ENCODE results near the gene IFI30. TPM values are rescaled to one million over a fixed set of nuclear protein-coding genes. Genes with fewer than 3 reads are reported as not detected.
A peak's percentile ranks its signal among the peaks of the same experiment; 100 is the strongest.

The IFI30 gene
- total RNA-seq, 8 experiments from 2014 or later, result 0.09 to 163 (median 3.1) TPM

GRCh38 chr19:18190278-18190677, 16.7 kb downstream of the IFI30 start:
- in situ Hi-C loops (cut with MboI; ENCODE audit: low pct_unique_long_range_greater_than_20kb in 2 of 9, low sequenced_read_pairs in 9 of 9, unreplicated experiment in 9 of 9), result no loop called here
- WGBS, 10 experiments, result 63 to 100% (median 89%) methylated on average over 1 to 4 of the region's 4 CpGs; no CpG with 5 or more reads in 2 of the 10 experiments
- ATAC-seq (replicated peaks in 6 of 8), result no peak

GRCh38 chr19:18191640-18192062, 18.0 kb downstream of the IFI30 start:
- Histone ChIP-seq H3K4me1 (replicated peaks in 1 of 2) (peaks cover 10 to 14% of the 10 kb centered on the region in 2 donors), H3K4me3 (no peak overlapping the region), H3K27ac (peak overlapping the region in 1 of 2 donors; percentile 10)
- no peak for ATAC-seq (replicated peaks in 6 of 8)
- in situ Hi-C loops (cut with MboI; ENCODE audit: low pct_unique_long_range_greater_than_20kb in 2 of 9, low sequenced_read_pairs in 9 of 9, unreplicated experiment in 9 of 9), result no loop called here
- WGBS, 10 experiments, result 20 to 100% (median 95%) methylated on average over 1 to 3 of the region's 5 CpGs; no CpG with 5 or more reads in 4 of the 10 experiments

More at GRCh38 chr19:18190278-18190677, 16.7 kb downstream of the IFI30 start:
- no peak overlapping the region for H3K27ac ChIP-seq
- H3K4me3 ChIP-seq, result no peak overlapping the region
- peaks cover 10 to 14% of the 10 kb centered on the region in 2 donors for H3K4me1 ChIP-seq (replicated peaks in 1 of 2)

GRCh38 chr19:18192673-18193387, 19.2 kb downstream of the IFI30 start, which contains the start of gene MPV17L2:
TSS of gene MPV17L2 (plus strand) at chr19:18193218. CDS start at chr19:18193282, 64 bp downstream.
- peak within 1 kb of the TSS; percentile 77 to 83 for H3K27ac ChIP-seq
- ATAC-seq (replicated peaks in 6 of 8), result peak; percentile 82 to 93 (median 92)
- peaks cover 10 to 14% of the 10 kb centered on the region in 2 donors for H3K4me1 ChIP-seq (replicated peaks in 1 of 2)
- 0 to 3% (median 0%) methylated on average over 2 to 27 of the region's 74 CpGs; no CpG with 5 or more reads in 3 of the 10 experiments for WGBS, 10 experiments
- H3K4me3 ChIP-seq, result peak within 1 kb of the TSS; percentile 42 to 91 (median 67)
- in situ Hi-C loops (cut with MboI; ENCODE audit: low pct_unique_long_range_greater_than_20kb in 2 of 9, low sequenced_read_pairs in 9 of 9, unreplicated experiment in 9 of 9), result no loop called here

- H3K4me1 ChIP-seq (replicated peaks in 1 of 2), result peaks cover 10 to 14% of the 10 kb centered on the region in 2 donors
- peak overlapping the region; percentile 42 to 91 (median 67) for H3K4me3 ChIP-seq
- WGBS, 10 experiments, result 0 to 50% (median 13%) methylated on average over 1 to 9 of the region's 46 CpGs; no CpG with 5 or more reads in 3 of the 10 experiments
- peak overlapping the region; percentile 22 to 64 for H3K27ac ChIP-seq
- in situ Hi-C loops (cut with MboI; ENCODE audit: low pct_unique_long_range_greater_than_20kb in 2 of 9, low sequenced_read_pairs in 9 of 9, unreplicated experiment in 9 of 9), result no loop called here
- no peak for ATAC-seq (replicated peaks in 6 of 8)
Observed at GRCh38 chr19:18193388-18194180, 20.0 kb downstream of the IFI30 start.

GRCh38 chr19:18194181-18194530, 20.5 kb downstream of the IFI30 start:
- in situ Hi-C loops (cut with MboI; ENCODE audit: low pct_unique_long_range_greater_than_20kb in 2 of 9, low sequenced_read_pairs in 9 of 9, unreplicated experiment in 9 of 9), result no loop called here
- H3K4me3 ChIP-seq, result peak overlapping the region; percentile 42 to 91 (median 67)

GRCh38 chr19:18194554-18195238, 21.1 kb downstream of the IFI30 start:
- in situ Hi-C loops (cut with MboI; ENCODE audit: low pct_unique_long_range_greater_than_20kb in 2 of 9, low sequenced_read_pairs in 9 of 9, unreplicated experiment in 9 of 9), result no loop called here

More at GRCh38 chr19:18194181-18194530, 20.5 kb downstream of the IFI30 start:
- H3K4me1 ChIP-seq (replicated peaks in 1 of 2), result peaks cover 10 to 14% of the 10 kb centered on the region in 2 donors
- no peak overlapping the region for H3K27ac ChIP-seq
- no peak for ATAC-seq (replicated peaks in 6 of 8)
- 23 to 100% (median 50%) methylated on average over 1 to 8 of the region's 12 CpGs; no CpG with 5 or more reads in 3 of the 10 experiments for WGBS, 10 experiments

GRCh38 chr19:18196511-18196845, 22.9 kb downstream of the IFI30 start:
- ATAC-seq (replicated peaks in 6 of 8), result no peak
- 67 to 90% (median 83%) methylated on average over 1 to 6 of the region's 7 CpGs; no CpG with 5 or more reads in 6 of the 10 experiments for WGBS, 10 experiments
- in situ Hi-C loops (cut with MboI; ENCODE audit: low pct_unique_long_range_greater_than_20kb in 2 of 9, low sequenced_read_pairs in 9 of 9, unreplicated experiment in 9 of 9), result no loop called here
- no peak overlapping the region for H3K27ac ChIP-seq
- peaks cover 10 to 14% of the 10 kb centered on the region in 2 donors for H3K4me1 ChIP-seq (replicated peaks in 1 of 2)
- no peak overlapping the region for H3K4me3 ChIP-seq

More at GRCh38 chr19:18194554-18195238, 21.1 kb downstream of the IFI30 start:
- Histone ChIP-seq H3K4me3 (peak overlapping the region in 1 of 5 donors; percentile 68), H3K4me1 (replicated peaks in 1 of 2) (peaks cover 10 to 14% of the 10 kb centered on the region in 2 donors), H3K27ac (no peak overlapping the region)
- ATAC-seq (replicated peaks in 6 of 8), result peak in 1 of 8 experiments; percentile 4
- 17 to 100% (median 96%) methylated on average over 1 to 3 of the region's 27 CpGs; no CpG with 5 or more reads in 6 of the 10 experiments for WGBS, 10 experiments

GRCh38 chr19:18197306-18197705, 23.7 kb downstream of the IFI30 start:
- WGBS, 10 experiments, result 29 to 100% (median 89%) methylated on average over 1 to 12 of the region's 18 CpGs; no CpG with 5 or more reads in 5 of the 10 experiments
- in situ Hi-C loops (cut with MboI; ENCODE audit: low pct_unique_long_range_greater_than_20kb in 2 of 9, low sequenced_read_pairs in 9 of 9, unreplicated experiment in 9 of 9), result no loop called here
- Histone ChIP-seq H3K4me3 (no peak overlapping the region), H3K27ac (no peak overlapping the region), H3K4me1 (replicated peaks in 1 of 2) (peaks cover 6 to 8% of the 10 kb centered on the region in 2 donors)
- ATAC-seq (replicated peaks in 6 of 8), result no peak

GRCh38 chr19:18197941-18198340, 24.3 kb downstream of the IFI30 start:
- in situ Hi-C loops (cut with MboI; ENCODE audit: low pct_unique_long_range_greater_than_20kb in 2 of 9, low sequenced_read_pairs in 9 of 9, unreplicated experiment in 9 of 9), result no loop called here
- H3K27ac ChIP-seq, result no peak overlapping the region
- no peak for ATAC-seq (replicated peaks in 6 of 8)

GRCh38 chr19:18198374-18198773, 24.8 kb downstream of the IFI30 start:
- WGBS, 10 experiments, result 86 to 100% (median 92%) methylated on average over 1 to 4 of the region's 6 CpGs; no CpG with 5 or more reads in 4 of the 10 experiments
- H3K4me3 ChIP-seq, result no peak overlapping the region
- H3K27ac ChIP-seq, result no peak overlapping the region
- in situ Hi-C loops (cut with MboI; ENCODE audit: low pct_unique_long_range_greater_than_20kb in 2 of 9, low sequenced_read_pairs in 9 of 9, unreplicated experiment in 9 of 9), result no loop called here
- ATAC-seq (replicated peaks in 6 of 8), result no peak
- peaks cover 9 to 10% of the 10 kb centered on the region in 2 donors for H3K4me1 ChIP-seq (replicated peaks in 1 of 2)

More at GRCh38 chr19:18197941-18198340, 24.3 kb downstream of the IFI30 start:
- peaks cover 9 to 10% of the 10 kb centered on the region in 2 donors for H3K4me1 ChIP-seq (replicated peaks in 1 of 2)
- no peak overlapping the region for H3K4me3 ChIP-seq
- 40 to 100% (median 83%) methylated on average over 1 to 5 of the region's 6 CpGs; no CpG with 5 or more reads in 5 of the 10 experiments for WGBS, 10 experiments

- in situ Hi-C loops (cut with MboI; ENCODE audit: low pct_unique_long_range_greater_than_20kb in 2 of 9, low sequenced_read_pairs in 9 of 9, unreplicated experiment in 9 of 9), result no loop called here
- WGBS, 10 experiments, result 67 to 100% (median 91%) methylated on average over 1 to 10 of the region's 24 CpGs; no CpG with 5 or more reads in 5 of the 10 experiments
- ATAC-seq (replicated peaks in 6 of 8), result no peak
- H3K27ac ChIP-seq, result no peak overlapping the region
- peaks cover 15 to 16% of the 10 kb centered on the region in 2 donors for H3K4me1 ChIP-seq (replicated peaks in 1 of 2)
- H3K4me3 ChIP-seq, result peak overlapping the region; percentile 62 to 84 (median 75)
Observed at GRCh38 chr19:18202397-18202777, 28.8 kb downstream of the IFI30 start.

GRCh38 chr19:18202778-18203407, 29.3 kb downstream of the IFI30 start:
- ATAC-seq (replicated peaks in 6 of 8), result peak in 6 of 8 experiments; percentile 1 to 29 (median 21)
- 0% methylated on average over 1 to 11 of the region's 32 CpGs; no CpG with 5 or more reads in 7 of the 10 experiments for WGBS, 10 experiments
- in situ Hi-C loops (cut with MboI; ENCODE audit: low pct_unique_long_range_greater_than_20kb in 2 of 9, low sequenced_read_pairs in 9 of 9, unreplicated experiment in 9 of 9), result no loop called here
- Histone ChIP-seq H3K4me1 (replicated peaks in 1 of 2) (peaks cover 15 to 16% of the 10 kb centered on the region in 2 donors), H3K27ac (peak overlapping the region; percentile 82 to 87), H3K4me3 (peak overlapping the region; percentile 62 to 84 (median 75))

Measured in motor neuron (in vitro differentiated cells).